Measurements from ENCODE around the gene DUS4L. TPM values are rescaled to one million over a fixed set of nuclear protein-coding genes. Genes with fewer than 3 reads are reported as not detected.
"Not testable (repeated sequence)": the region's sequence is repeated elsewhere in the genome, so short reads cannot be mapped to it uniquely, and the experiment has no call there.

DUS4L gene, protein sequence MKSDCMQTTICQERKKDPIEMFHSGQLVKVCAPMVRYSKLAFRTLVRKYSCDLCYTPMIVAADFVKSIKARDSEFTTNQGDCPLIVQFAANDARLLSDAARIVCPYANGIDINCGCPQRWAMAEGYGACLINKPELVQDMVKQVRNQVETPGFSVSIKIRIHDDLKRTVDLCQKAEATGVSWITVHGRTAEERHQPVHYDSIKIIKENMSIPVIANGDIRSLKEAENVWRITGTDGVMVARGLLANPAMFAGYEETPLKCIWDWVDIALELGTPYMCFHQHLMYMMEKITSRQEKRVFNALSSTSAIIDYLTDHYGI
- 10 to 100 TPM; 10.0 to 18.5 (median 17.1) TPM for polyA plus RNA-seq (ENCODE audit: insufficient read length in 4 of 4)

DNA sequence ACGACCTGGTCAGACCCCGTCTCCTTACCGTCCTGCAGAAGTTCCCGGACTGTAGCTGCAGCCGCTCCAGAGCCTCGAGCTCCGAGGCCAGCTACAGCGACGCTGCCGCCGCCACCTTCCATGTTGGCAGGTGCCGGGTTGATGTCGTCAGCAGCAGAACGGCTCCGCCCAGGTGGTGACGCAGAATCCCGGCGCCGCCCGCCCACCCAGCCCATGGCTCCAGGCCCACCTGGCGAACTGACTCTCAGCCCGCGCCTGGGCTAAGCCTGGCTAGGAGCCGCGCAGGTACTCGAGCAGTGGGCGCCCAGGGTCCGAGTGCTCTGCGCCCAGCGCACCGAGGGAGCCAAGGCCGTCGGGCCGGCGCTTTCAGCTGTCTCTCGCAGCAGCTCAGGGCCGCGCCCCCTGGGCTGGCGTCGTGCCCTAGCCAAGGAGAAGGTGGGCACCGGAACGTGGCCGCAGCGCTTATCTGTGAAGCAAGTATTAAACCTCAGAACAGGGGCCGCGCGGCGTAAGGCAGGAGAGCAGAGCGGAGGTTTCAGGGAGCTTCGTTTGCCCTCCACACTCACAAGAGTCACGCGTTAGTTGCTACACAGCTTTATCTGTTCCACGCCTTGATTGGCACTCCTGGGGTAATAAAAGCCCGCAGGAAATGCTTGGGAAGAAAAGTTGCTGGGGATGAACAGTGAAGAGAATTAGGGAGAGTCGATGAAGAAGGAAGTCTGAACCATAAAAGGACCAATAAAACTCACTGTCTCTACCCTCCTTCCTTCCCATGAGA, at the start of gene DUS4L, which contains the start of gene COG5:
Gene DUS4L (plus strand): TSS at position 197 of the 778 bp plus-strand sequence. CDS start 3,100 bp downstream, outside the sequence.
Gene COG5 (minus strand): TSS at position 146 of the 778 bp plus-strand sequence. CDS start 24 bp downstream, at position 122.
- DNase-seq (ENCODE audit: low read depth in 4 of 4, low spot score in 3 of 4) = peak; percentile 72 to 81 (median 76)

DNA sequence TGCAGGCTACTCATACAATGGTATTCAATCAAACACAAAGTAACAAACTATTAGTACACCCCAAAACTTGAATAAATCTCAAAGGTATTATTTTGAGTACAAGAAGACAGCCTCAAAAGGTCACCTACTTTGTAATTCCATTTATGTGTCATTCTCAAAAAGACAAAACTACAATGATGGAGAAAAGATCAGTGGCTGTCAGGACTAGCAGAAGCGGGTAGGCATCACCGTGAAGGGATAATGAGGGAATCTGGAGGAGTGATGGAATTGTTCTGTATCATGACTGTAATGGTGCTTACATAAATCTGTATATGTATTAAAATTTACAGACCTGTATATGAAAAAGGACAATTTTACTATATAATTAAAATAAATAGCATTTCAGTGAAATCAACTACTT, 37.1 kb upstream of the DUS4L start:
- no peak for DNase-seq (ENCODE audit: low read depth in 4 of 4, low spot score in 3 of 4)

DNA sequence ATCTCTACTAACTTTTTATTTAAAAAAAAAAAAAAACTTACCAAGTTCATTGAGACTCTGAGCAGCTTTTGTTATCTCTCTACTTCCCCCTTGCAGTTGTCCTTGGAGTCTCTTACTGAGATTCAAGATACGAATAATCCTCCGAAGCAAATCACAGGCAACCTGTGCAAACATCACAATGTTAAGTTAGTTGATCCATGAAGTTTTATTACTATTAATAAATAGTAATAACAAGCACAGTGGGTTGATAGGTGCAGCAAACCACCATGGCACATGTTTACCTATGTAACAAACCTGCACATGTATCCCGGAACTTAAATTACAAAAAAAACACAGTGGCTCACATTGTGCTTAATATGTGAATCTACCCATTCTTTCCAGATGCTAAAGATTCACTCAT, 36.6 kb upstream of the DUS4L start:
- no peak for DNase-seq (ENCODE audit: low read depth in 4 of 4, low spot score in 3 of 4)

DNA sequence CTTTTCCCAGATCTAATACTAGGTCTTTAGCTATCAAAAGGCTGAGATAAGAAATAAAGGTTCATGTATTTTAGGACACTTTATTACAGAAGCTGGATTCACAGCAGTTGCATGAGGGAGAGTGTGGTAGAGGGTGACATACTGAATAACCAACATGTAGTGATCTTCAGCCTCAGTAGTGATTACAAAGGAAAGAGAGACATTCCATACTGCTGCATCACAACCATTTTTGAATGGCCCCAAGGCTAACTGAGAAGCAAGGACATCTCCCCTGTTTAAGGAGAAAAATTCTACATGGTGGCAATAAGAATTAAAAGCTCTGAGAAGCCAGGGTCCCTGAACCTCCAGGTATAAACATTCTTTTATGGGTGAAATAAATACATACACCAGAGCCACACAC, 35.3 kb upstream of the DUS4L start:
- DNase-seq (ENCODE audit: low read depth in 4 of 4, low spot score in 3 of 4) = no peak

DNA sequence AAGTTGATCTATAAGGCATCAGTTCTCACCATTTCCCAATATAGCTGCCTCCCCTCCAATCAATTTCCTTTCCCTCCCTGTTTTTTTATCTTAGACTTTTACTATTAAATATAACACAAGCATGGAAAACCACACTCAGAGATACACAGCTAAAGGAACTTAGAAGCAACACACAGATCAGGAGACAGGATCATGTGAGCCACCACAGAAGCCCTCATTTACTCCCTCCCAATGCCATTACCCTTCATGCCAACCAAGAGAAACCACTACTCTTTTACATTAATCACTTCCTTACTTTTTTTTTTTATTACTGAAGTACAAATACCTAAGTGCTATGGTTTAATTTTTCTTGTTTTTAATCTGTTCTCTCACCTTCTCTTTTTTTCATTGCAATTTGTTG, 33.0 kb upstream of the DUS4L start:
- DNase-seq (ENCODE audit: low read depth in 4 of 4, low spot score in 3 of 4) = no peak

DNA sequence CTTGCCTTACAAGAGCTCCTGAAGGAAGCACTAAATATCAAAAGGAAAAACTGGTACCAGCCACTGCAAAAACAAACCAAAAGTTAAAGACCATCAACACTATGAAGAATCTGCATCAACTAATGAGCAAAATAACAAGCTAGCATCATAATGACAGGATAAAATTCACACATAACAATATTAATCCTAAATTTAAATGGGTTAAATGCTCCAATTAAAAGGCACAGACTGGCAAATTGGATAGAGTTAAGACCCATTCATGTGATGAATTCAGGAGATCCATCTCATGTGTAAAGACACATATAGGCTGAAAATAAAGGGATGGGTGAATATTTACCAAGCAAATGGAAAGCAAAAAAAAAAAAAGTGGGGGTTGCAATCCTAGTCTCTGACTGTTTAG, 29.6 kb upstream of the DUS4L start:
- DNase-seq (ENCODE audit: low read depth in 4 of 4, low spot score in 3 of 4) = no peak

DNA sequence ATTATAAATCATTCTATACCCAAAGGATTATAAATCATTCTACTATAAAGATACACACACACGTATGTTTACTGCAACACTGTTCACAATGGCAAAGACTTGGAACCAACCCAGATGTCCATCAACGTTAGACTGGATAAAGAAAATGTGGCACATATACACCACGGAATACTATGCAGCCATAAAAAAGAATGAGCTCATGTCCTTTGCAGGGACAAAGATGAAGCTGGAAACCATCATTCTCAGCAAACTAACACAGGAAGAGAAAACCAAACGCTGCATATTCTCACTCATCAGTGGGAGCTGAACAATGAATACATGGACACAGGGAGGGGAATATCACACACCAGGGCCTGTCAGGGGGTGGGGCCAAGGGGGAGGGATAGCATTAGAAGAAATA, 26.5 kb upstream of the DUS4L start:
- not testable (repeated sequence) for DNase-seq (ENCODE audit: low read depth in 4 of 4, low spot score in 3 of 4)

DNA sequence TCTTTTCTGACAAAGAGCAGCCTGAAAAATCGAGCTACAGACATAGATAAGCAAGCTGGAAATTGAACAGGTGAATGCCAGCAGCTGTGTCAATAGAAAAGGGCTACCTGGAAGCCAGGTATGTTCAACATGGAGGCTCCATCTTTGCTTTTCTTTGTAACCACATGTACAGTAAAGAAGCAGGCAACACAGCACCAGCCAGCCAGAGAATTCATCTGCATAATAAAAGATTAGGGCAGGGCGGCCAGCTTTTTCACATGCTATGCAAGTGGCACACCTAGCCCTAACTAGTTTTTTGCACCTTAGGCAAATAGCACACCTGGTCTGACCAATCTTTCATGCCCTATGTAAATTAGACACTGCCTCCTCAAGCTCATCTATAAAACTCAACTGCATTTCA, 25.8 kb upstream of the DUS4L start:
- DNase-seq (ENCODE audit: low read depth in 4 of 4, low spot score in 3 of 4) = no peak

DNA sequence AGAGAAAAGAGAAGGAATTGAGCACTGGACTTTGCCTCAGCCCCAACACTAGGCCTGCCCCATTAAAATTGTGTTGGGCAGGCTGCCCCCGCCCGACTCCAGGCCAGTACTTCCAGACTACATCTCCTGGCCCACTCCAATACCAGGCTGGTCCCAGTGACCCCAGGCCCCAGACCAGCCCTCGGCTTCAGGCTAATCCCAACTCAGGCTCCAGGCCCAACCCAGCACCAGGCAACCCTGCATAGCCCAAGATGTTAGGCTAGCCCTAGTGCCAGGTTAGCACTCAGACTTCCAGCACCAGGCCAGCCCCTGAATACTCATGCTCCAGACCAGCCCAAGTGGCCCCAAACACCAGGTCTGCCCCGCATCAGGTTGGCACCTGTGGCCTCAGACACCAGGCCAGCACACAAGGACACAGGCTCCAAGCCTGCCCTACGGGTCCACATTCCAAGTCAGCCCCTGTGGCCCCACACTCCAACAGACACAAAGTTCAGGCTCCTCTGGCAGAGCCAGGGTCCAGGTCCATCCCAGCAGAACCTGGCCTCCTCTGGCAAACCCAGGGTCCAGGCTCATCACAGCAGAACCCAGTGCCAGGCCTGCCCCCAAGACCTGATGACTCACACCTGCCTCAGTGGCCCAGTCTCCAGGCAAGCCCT, 20.3 kb upstream of the DUS4L start:
- DNase-seq (ENCODE audit: low read depth in 4 of 4, low spot score in 3 of 4) = no peak

DNA sequence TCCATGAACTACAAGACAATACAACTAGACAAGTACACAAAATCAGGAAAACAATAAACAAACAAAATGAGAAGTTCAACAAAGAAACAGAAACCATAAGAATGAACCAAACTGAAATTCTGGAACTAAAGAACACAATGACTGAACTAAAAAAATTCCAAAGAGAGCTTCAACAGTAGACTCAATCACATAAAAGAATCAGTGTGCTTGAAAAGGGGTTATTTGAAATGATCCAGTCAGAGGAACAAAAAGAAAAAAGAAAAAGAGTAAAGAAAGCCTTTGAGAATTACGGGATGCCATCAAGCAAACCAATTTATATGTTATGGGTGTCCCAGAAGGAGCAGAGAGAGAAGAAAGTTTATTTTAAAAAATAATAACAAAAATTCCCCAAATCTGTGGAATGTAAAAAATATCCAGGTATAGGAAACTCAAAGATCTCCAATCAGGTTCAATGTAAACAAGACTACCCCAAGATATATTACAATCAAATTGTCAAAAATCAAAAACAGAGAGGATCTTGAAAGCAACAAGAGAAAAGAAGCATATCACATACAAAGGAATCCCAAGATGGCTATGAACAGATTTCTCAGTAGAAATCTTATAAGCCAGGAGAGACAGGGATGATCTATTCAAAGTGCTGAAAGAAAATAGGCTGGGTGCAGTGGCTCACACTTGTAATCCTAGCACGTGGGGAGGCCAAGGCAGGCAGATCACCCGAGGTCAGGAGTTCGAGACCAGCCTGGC, 18.8 kb upstream of the DUS4L start:
- DNase-seq (ENCODE audit: low read depth in 4 of 4, low spot score in 3 of 4) = no peak

DNA sequence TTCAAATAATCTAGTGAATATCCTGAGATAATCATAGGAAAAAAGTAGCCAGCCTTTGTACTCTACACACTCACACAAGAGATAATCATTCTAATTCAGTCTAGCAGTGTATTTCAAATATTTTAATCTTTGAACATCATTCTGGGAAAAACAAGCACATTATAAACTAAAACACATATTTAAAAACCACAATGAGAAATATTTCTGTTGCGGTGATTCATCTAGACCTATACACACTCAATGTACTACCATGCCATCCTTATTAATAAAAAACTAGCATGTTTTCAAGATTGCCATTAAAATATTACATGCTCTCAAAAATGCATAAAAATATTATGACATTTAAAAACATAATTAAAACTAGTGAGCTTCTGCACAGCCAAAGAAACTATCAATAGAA, 11.8 kb upstream of the DUS4L start:
- DNase-seq (ENCODE audit: low read depth in 4 of 4, low spot score in 3 of 4) = no peak

DNA sequence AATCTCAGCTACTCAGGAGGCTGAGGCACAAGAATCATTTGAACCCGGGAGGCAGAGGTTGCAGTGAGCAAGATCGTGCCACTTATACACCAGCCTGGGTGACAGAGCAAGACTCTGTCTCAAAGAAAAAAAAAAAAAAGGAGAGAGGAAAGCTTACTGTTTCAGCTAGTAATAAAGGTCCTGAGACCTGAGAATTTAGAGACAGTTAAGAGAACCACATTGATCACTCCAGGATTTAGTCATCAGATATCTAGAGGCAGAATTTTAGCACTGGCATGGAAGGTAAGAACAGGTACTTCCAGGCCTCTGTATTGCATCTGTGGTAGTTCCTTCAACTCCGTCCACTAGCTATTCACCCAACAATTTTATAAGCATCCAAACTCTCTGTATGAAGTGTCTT, 7.9 kb upstream of the DUS4L start:
- no peak for DNase-seq (ENCODE audit: low read depth in 4 of 4, low spot score in 3 of 4)

DNA sequence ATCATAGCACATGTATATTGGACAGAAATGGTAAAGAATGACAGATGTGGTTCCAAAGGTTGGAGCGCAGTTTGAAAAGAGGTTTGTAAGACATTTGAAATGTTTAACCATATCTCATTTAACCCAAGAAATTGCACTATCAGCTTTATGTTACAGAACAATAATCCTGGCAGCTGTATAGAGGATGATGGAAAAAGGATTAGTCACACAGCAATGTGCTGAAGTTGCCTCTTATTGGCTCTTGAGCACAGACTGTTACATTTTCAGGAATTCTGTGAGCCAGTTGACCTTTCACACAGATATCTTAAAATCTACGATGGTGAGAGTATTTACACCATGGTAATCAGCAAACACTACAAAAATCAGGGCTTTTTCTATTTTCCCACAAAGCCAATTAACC, 3.9 kb upstream of the DUS4L start:
- no peak for DNase-seq (ENCODE audit: low read depth in 4 of 4, low spot score in 3 of 4)

DNA sequence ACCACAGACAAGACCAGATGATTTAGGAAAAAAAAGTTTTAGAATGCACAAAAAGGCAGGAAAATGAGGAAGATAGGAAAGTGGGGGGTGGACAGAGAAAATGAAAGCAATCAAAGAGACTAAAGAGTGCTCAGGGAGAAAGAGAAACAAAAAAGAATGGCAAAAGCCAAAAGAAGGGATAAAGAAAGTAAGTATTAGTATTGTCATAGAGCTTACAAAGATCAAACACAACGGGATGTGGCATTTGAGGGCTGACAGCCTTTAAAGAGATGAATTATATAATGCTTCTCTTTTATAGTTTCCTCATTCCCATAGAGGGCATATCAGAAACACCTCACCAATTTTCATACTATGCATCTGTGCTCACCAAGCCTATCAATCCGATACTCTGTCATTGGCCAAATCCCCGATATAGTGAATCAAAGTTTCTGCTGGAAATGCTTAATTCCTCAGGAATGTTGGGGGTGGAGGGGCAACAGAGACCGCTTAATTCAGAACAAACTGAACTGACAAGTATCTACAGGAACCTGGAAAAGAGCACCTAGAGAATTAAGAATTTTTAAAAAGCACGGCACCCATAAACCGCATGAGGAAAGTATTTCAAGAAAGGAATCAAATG, 2.8 kb upstream of the DUS4L start:
- DNase-seq (ENCODE audit: low read depth in 4 of 4, low spot score in 3 of 4) = no peak

DNA sequence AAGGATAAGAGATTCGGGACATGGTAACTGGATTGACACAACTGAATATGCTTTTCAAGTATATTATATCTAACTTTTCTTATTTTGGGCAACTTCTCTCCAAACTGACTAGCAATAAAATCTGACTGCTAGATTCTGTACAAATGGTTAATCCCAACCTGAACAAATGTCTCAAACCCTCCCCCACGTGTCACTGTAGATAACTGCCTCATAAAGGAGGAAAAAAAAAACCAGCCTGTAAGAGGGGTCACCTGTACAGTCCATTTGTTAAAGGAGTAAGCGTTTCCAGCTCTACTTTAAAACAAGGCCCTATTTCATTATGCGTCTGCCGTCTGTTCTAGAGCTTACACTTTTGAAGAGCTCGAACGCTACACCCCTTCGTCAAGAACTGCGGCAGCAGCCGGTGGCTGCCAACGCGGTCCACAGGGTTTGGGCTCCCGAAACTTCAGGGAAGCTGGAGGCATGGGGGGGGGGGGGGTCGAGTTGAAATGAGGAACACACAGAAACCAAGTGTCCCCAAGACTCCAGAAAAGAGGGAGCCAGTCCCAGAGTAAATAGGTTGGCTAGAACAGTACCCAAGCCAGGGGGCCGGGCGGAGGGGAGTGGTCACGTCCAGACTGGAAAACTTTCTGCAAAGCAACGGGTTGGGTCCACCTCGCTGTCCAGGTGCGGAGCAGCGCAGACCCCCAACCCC, 543 bp upstream of the DUS4L start:
- peak in 1 of 4 donors; percentile 50 for DNase-seq (ENCODE audit: low read depth in 4 of 4, low spot score in 3 of 4)

DNA sequence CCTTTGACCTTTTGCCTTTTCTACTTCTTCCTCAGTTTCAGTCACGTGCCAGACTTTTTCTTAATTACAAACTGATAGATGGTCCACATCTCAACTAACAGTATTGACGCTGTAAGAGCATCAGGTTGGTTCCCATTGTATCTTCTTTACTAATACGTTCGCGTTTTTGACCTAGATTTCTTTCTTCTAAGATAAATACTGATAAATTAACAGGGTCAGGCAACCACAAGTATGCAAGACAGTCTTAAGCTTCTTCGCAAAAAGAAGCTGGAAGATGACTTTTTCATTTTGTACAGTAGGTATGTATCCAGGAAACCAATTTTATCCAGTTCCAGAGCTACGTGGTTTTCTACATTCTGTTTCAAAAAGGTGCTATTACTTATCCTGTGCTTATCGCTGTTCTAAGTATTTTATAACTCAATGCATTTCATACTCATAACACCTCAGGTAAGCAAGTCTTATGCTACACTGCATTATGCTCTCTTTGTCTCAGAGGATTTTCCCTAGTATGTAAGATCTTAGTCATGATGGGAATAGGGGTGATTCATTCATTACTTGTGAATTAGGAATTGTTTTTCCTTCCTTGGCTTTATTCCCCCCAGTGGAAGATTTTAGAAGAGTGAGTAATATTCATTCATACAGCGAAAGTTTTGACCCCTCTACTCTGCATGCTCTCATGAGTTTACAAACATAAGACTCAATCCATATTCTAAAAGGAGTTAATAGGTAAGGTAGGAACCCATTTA, 955 bp downstream of the DUS4L start:
- no peak for DNase-seq (ENCODE audit: low read depth in 4 of 4, low spot score in 3 of 4)

DNA sequence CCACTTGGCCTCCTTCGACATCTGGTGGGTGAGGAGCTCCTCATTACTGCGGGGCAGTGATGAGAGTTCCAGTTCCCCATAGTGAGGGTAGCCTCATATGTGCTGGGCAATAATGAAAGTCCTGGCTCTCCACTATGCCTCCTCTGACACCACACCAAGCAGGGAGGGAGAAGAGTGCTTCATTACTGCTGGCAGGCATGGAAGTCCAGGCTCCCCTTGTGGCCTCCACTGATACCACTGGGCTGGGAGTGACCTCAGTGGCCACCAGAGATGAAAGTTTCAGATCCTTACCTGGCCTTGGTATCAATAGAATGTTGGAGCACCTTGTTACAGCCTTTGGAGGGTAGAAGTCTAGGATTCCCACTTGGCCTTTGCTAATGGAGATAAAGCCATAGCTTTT, 6.5 kb downstream of the DUS4L start:
- no peak for DNase-seq (ENCODE audit: low read depth in 4 of 4, low spot score in 3 of 4)

DNA sequence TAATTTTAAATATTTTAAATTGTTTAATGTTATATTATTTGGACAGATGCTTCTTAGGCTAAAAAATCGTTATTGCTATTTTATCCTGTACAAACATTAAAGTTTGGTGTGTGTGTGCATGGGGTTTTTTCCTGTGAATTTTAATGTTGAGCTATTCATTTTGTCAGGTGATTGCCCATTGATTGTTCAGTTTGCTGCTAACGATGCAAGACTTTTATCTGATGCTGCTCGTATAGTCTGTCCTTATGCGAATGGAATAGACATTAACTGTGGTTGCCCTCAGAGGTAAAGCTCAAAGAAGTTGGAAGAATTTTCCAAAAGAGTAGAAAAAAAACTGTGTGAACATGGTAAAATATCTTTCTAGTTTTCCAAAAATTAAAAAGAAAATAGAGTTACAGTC, 9.8 kb downstream of the DUS4L start:
- DNase-seq (ENCODE audit: low read depth in 4 of 4, low spot score in 3 of 4) = no peak

DNA sequence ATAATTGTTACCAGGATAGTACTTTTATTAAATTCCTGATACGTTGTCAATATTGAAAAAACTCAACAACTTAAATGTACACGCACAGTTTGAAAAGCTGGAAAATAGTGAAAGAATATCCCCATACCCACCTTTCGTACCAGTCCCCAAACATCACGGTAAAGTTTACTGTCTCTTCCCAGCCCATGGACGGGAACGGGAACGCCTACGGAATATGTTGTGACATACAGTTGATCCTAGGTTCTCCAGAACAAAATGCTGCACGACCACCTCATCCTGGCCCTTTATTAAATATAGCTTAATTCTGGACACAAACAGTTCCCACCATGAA, 15.7 kb downstream of the DUS4L start:
- no peak for DNase-seq (ENCODE audit: low read depth in 4 of 4, low spot score in 3 of 4)
